Activated T-cell treated with anti-CD3 and anti-CD28 coated beads, Interleukin-2, amount 50 U/mL, for 24 hours (primary cell): ENCODE results near the gene NLRP10.

Experiments used
- DNase-seq: peaks from one replicate; pipeline ENCODE4 v3.0.0-alpha.2; 2020
- H3K27ac Mint-ChIP-seq: 2 replicates; pipeline ENCODE4 v1.8.0; 2020; ENCODE audit warnings: mild to moderate bottlenecking, mixed read lengths
- H3K27me3 Mint-ChIP-seq: 2 replicates; pipeline ENCODE4 v1.8.0; 2020; ENCODE audit warnings: mixed read lengths
- H3K36me3 Mint-ChIP-seq: 2 replicates; pipeline ENCODE4 v1.8.0; 2020; ENCODE audit warnings: low read depth, mixed read lengths
- H3K4me1 Mint-ChIP-seq: 2 replicates; pipeline ENCODE4 v1.8.0; 2020; ENCODE audit warnings: low read depth, mixed read lengths
- H3K4me3 Mint-ChIP-seq: 2 replicates; pipeline ENCODE4 v1.8.0; 2020; ENCODE audit warnings: mild to moderate bottlenecking, moderate library complexity, mixed read lengths
- H3K9me3 Mint-ChIP-seq: 2 replicates; pipeline ENCODE4 v1.8.0; 2020; ENCODE audit warnings: mixed read lengths

Gene NLRP10

DNA sequence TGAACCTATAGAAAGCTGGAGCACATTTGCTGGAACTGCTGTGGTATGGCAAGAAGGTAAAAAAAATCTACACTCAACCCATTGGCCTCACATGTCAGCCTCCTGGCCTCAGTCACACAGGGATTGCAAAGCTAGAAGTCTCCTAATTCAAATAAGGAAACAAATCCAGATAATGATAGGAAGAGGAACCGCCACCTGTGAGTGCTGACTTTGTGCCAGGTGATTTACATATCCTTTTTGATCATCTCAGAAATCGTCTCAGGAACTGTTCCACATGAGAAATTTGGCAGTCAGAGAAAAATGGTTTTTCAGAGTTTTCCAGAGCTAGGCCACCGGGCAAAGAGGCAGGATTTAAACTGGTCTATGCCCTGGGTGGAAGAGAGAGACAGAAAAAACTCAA, 986 bp downstream of the NLRP10 start:
- Mint-ChIP-seq H3K4me3 (no peak overlapping the region), H3K36me3 (no peaks in the 10 kb centered on the region), H3K4me1 (no peaks in the 10 kb centered on the region), H3K27ac (no peak overlapping the region), H3K9me3 (no peaks in the 10 kb centered on the region), H3K27me3 (peaks cover 32% of the 10 kb centered on the region)
- no peak for DNase-seq

DNA sequence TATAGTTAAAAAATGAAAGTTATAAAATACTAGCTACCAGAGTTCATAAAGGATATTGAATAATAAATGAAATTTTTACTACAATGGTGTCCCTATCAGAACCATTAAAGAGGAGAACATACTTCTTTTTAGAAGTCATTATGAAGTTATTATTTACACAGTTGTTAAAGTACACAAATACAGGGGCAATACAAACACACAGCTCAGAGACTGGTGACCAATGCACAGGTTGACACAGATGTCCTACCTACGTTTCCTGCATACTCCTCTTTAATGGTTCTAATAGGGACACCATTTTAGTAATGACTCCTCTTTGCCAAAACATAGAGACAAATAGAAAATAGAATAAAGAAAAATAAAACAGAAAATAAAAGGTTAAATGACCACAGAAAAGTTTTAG, 10.1 kb downstream of the NLRP10 start:
- H3K4me3 Mint-ChIP-seq: no peak overlapping the region
- no peaks in the 10 kb centered on the region for H3K4me1 Mint-ChIP-seq
- H3K27me3 Mint-ChIP-seq: peaks cover 25% of the 10 kb centered on the region
- DNase-seq: no peak
- no peaks in the 10 kb centered on the region for H3K36me3 Mint-ChIP-seq
- H3K9me3 Mint-ChIP-seq: peaks cover 2% of the 10 kb centered on the region
- H3K27ac Mint-ChIP-seq: no peak overlapping the region

DNA sequence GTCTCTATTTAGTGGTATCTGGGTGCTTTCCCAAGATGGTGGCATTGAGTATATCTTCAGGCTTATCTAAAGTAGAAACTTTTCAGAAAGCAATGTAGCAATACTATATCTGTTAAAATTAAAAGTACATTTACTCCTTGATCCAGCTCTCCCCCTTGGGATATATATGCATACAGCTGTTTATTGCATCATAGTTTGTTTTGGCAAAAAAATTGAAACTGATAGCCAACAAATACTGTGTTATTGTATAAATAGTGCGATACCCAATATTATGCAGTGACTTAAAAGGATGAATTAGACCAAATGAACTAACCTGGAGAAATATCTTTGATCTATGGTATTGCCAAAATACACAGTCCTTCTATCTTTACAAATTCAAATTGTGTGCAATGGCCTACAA, 15.3 kb downstream of the NLRP10 start:
- no peak for DNase-seq
- Mint-ChIP-seq H3K4me1 (no peaks in the 10 kb centered on the region), H3K27ac (no peak overlapping the region), H3K36me3 (no peaks in the 10 kb centered on the region), H3K4me3 (no peak overlapping the region), H3K27me3 (peaks cover 25% of the 10 kb centered on the region), H3K9me3 (no peaks in the 10 kb centered on the region)

DNA sequence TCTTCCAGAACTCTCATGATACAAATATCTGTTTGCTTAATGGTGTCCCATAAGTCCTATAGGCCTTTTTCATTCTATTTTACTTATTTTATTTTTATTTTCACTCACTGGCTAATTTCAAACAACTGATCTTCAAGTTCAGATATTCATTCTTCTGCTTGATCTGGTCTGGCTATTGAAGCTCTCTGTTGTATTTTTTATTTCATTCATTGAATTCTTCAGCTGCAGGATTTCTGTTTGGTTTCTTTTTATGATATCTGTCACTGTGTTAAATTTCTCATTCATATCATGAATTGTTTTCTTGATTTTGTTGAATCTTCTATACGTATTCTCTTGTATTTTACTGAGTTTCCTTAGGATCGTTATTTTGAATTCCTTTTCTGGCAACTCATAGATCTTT, 21.1 kb downstream of the NLRP10 start:
- Mint-ChIP-seq H3K36me3 (no peaks in the 10 kb centered on the region), H3K27ac (no peak overlapping the region), H3K4me3 (no peak overlapping the region), H3K27me3 (peaks cover 19% of the 10 kb centered on the region), H3K4me1 (no peaks in the 10 kb centered on the region), H3K9me3 (peaks cover 18% of the 10 kb centered on the region)
- no peak for DNase-seq

DNA sequence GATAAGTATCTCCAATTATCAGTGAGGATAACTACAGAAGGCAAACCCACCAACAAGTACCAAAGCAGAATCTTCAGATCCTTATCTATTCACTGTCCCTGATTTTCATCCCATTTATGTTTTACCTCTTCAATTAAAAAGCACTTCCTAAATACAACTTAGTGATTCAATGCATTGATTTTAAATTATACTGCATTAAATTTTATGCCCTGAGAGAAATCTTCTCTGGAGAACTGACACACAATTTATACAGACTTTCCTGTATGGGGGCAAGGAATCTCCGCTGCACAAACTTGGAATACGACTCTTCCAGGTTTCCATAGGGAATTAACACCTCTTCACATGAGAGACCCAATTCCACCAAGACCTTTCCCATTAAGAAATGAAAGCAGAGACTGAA, 23.6 kb downstream of the NLRP10 start, which contains the start of gene OR10A3:
Gene OR10A3 (minus strand): TSS at position 101 of the 400 bp plus-strand sequence. CDS start 2,188 bp downstream, outside the sequence.
- peaks cover 18% of the 10 kb centered on the region for H3K9me3 Mint-ChIP-seq
- no peaks in the 10 kb centered on the region for H3K36me3 Mint-ChIP-seq
- H3K4me3 Mint-ChIP-seq: no peak within 1 kb of the TSS
- no peak within 1 kb of the TSS for H3K27ac Mint-ChIP-seq
- peaks cover 18% of the 10 kb centered on the region for H3K27me3 Mint-ChIP-seq
- no peak for DNase-seq
- no peaks in the 10 kb centered on the region for H3K4me1 Mint-ChIP-seq

DNA sequence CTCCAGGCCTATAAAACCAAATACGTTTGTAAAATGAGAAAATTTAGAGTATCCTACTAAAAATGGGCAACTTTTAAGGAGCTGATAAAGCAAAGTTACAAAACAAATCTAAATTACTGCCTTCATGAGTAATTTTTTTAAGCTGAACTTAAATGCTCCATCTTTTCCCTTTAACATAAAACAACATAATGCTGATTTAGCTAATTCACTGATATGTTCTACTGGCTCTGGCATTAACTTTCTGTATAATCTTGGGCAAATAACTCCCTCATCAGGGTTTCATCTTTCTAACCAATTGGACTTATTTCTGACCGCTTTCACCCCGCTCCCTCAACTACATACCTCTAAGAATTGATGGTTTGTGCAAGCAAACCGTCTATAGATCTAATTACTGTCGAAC, 24.1 kb downstream of the NLRP10 start:
- peaks cover 22% of the 10 kb centered on the region for H3K27me3 Mint-ChIP-seq
- DNase-seq: no peak
- no peaks in the 10 kb centered on the region for H3K4me1 Mint-ChIP-seq
- H3K27ac Mint-ChIP-seq: no peak overlapping the region
- H3K36me3 Mint-ChIP-seq: no peaks in the 10 kb centered on the region
- H3K4me3 Mint-ChIP-seq: no peak overlapping the region
- H3K9me3 Mint-ChIP-seq: peaks cover 18% of the 10 kb centered on the region

DNA sequence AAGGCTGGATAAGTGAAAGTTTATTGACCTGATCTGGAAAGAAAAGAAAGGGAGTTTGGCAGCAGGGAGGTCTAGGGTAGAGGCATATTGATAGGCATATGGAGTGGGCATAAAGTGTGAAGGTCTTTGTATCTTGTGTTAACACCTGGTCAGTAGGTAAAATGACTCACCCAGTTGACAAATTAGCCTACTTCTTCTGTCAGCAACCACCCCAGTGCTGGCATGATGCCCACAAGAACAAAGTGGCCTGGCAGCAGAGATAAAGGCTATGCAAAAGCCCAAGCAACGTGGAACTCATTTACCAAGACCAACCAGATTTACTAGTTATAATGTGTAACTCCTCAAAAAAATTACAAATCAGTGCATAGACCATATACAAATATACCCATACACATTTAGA, 28.6 kb downstream of the NLRP10 start:
- Mint-ChIP-seq H3K4me1 (no peaks in the 10 kb centered on the region), H3K36me3 (no peaks in the 10 kb centered on the region), H3K27ac (no peak overlapping the region), H3K4me3 (no peak overlapping the region), H3K27me3 (peaks cover 56% of the 10 kb centered on the region), H3K9me3 (no peaks in the 10 kb centered on the region)
- DNase-seq: no peak

DNA sequence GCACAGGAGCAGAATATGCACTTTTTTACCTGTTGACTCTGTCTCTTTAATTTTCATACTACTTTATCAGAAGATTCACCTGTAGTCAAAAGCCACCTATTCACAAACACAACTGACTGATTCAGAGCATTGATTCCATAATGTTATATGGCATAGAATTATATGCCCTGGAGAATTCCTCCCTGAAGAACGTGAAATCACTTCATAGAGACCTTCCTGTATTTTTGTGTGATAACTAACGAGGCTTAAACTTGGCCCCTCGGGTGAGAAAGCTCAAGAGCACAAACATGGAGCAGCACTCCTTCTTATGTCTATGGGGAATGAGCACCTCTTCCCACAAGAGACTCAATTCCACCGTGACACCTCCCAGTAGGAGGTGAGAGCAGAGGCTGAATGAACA, 34.1 kb downstream of the NLRP10 start, which contains the start of gene OR10A6:
Gene OR10A6 (minus strand): TSS at position 101 of the 400 bp plus-strand sequence. CDS start 2,606 bp downstream, outside the sequence.
- peaks cover 58% of the 10 kb centered on the region for H3K27me3 Mint-ChIP-seq
- H3K36me3 Mint-ChIP-seq: no peaks in the 10 kb centered on the region
- H3K9me3 Mint-ChIP-seq: no peaks in the 10 kb centered on the region
- H3K4me3 Mint-ChIP-seq: no peak within 1 kb of the TSS
- DNase-seq: no peak
- H3K27ac Mint-ChIP-seq: no peak within 1 kb of the TSS
- no peaks in the 10 kb centered on the region for H3K4me1 Mint-ChIP-seq

DNA sequence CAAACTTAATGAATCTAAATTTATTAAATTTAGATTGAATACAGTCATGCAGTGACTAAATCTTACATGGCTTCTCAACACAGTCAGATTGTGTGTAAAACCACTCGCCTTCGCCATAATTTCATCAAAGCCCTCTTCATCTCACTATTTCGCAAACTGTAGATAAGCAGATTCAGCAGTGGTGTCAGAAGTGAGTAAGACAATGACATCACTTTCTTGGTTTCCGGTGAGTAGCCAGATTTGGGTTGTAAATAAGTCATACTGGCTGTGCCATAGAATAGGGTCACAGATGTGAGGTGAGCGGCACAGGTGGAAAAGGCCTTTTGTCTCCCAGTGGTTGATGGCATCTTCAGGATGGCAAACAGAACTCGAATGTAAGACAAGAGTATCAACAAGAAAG, 37.6 kb downstream of the NLRP10 start:
- H3K9me3 Mint-ChIP-seq: no peaks in the 10 kb centered on the region
- peaks cover 38% of the 10 kb centered on the region for H3K27me3 Mint-ChIP-seq
- no peak for DNase-seq
- no peak overlapping the region for H3K4me3 Mint-ChIP-seq
- no peaks in the 10 kb centered on the region for H3K4me1 Mint-ChIP-seq
- H3K36me3 Mint-ChIP-seq: no peaks in the 10 kb centered on the region
- no peak overlapping the region for H3K27ac Mint-ChIP-seq

DNA sequence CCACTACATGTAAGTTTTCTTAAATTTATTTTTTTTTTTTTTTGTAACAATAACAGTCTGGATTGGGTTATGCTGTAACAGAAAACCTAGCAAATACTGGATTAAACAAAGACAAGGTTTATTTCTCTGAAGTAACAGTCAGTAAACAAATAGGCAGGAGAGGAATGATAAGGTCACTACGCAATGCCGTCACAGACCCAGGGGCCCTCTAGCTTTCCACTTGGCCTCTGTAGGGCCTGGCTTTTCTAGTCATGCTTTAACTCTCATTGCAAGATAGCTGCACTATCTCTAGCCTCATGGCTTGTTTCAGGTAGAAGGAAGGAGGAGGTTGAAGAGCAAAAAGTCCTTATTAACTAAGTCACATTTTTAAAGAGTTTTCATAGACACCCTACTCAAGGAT, 40.7 kb downstream of the NLRP10 start:
- Mint-ChIP-seq H3K4me3 (no peak overlapping the region), H3K4me1 (no peaks in the 10 kb centered on the region), H3K27ac (no peak overlapping the region), H3K9me3 (no peaks in the 10 kb centered on the region), H3K36me3 (no peaks in the 10 kb centered on the region), H3K27me3 (peaks cover 19% of the 10 kb centered on the region)
- no peak for DNase-seq

DNA sequence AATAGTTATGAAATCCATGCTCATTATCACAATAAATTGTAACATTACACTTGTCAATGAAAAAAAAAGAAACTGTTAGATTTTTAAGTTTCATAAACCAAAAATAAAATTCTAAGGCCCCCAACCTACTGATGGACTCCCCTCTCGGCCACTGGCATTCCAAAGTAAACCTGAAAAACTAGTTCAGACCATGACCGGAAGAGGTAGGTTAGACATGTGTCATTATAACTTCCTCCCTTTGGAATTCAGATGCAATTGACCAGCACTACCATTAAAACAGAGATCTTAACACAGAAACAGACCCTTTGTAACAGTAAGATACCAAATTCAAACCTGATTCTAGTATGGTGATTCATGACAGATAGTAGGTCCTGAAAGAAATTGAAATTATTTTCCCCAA, 47.1 kb downstream of the NLRP10 start:
- no peak for DNase-seq
- no peak overlapping the region for H3K27ac Mint-ChIP-seq

More for the DNA sequence above, 47.1 kb downstream of the NLRP10 start:
- Mint-ChIP-seq H3K9me3 (no peaks in the 10 kb centered on the region), H3K4me3 (no peak overlapping the region), H3K4me1 (no peaks in the 10 kb centered on the region), H3K27me3 (peaks cover 2% of the 10 kb centered on the region), H3K36me3 (no peaks in the 10 kb centered on the region)
